ENCODE results near the gene OPN3. TPM values are rescaled to one million over a fixed set of nuclear protein-coding genes. Genes with fewer than 3 reads are reported as not detected.

The OPN3 gene
- total and polyA plus RNA-seq, 2 donors (not counting 1 experiment from before 2014, with no cell fraction given): 21.0 to 29.6 TPM

DNA sequence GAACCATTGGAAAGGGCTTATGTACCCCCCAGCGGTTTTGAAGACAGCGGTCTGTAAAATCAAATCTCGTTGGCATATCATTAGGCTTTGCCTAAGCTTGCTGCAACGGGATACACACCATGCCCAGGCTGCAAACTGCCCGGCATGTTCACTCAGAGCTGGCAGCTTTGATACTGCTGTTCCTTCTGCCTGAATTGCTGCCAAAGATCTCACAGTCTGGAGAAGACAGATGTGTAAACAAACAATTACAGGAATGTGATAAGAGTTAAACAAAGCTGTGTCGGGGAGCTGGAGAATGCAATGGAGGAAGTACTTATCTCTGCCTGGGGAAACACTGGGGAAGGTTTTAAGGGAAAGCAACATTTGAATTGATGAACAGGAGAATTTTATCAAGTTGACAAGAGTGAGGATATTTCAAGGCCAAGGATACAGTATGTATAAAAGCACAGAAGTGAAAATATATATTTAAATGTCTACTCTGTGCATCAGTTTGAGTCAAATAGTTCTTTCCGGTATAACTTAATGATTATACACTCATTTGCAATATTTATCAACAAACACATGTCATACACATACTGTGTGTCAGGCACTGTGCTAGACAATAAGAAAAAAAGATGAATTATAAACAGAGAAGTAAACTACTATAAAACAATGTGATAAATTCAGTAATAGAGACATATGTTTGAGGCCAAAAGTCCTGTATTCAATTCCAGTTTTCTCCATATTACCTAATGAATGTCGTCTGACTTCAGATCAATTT is 29.9 kb downstream of the OPN3 start:
- ATAC-seq (ENCODE audit: low read depth): no peak
- peaks cover 0 to 10% of the 10 kb centered on the region in 2 experiments for H3K36me3 ChIP-seq (replicated peaks in 1 of 2; ENCODE audit: control extremely low read depth in 1 of 2, control insufficient read depth in 1 of 2, extremely low read depth in 1 of 2, insufficient read depth in 2 of 2, low read length in 1 of 2)
- no peaks in the 10 kb centered on the region for H3K9me3 Mint-ChIP-seq (ENCODE audit: insufficient read depth)
- no peak for DNase-seq
- no peaks in the 10 kb centered on the region for H3K27me3 Mint-ChIP-seq
- intact Hi-C loops (cut with micrococcal nuclease): loop anchor here (2.0 kb wide), 1 partner anchor 13 kb away; no protein-coding TSS in a partner anchor
- no peak for TF ChIP-seq EZH2 (IDR thresholded peaks at IDR 0.05; ENCODE audit: borderline replicate concordance, insufficient read depth, low read depth, low read length, poor library complexity, severe bottlenecking)
- TF ChIP-seq, protein P1, sequence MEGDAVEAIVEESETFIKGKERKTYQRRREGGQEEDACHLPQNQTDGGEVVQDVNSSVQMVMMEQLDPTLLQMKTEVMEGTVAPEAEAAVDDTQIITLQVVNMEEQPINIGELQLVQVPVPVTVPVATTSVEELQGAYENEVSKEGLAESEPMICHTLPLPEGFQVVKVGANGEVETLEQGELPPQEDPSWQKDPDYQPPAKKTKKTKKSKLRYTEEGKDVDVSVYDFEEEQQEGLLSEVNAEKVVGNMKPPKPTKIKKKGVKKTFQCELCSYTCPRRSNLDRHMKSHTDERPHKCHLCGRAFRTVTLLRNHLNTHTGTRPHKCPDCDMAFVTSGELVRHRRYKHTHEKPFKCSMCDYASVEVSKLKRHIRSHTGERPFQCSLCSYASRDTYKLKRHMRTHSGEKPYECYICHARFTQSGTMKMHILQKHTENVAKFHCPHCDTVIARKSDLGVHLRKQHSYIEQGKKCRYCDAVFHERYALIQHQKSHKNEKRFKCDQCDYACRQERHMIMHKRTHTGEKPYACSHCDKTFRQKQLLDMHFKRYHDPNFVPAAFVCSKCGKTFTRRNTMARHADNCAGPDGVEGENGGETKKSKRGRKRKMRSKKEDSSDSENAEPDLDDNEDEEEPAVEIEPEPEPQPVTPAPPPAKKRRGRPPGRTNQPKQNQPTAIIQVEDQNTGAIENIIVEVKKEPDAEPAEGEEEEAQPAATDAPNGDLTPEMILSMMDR (IDR thresholded peaks at IDR 0.05): no peak
- H3K4me2 ChIP-seq (replicated peaks; ENCODE audit: low read depth, low read length, poor library complexity, severe bottlenecking): no peak overlapping the region
- peaks cover 6 to 7% of the 10 kb centered on the region in 2 donors for H3K4me1 ChIP-seq (ENCODE audit: control insufficient read depth in 2 of 2, insufficient read depth in 2 of 2, low read length in 2 of 2)
- H3K4me3 ChIP-seq (ENCODE audit: control extremely low read depth in 1 of 5, extremely low read depth in 1 of 5, insufficient read depth in 1 of 5, low read depth in 2 of 5, low read length in 4 of 5): no peak overlapping the region
- H3K27me3 ChIP-seq (replicated peaks in 1 of 4; ENCODE audit: control extremely low read depth in 1 of 4, control insufficient read depth in 3 of 4, insufficient read depth in 4 of 4, low read length in 3 of 4): no peaks in the 10 kb centered on the region
- peaks cover 10% of the 10 kb centered on the region for H3K4me1 Mint-ChIP-seq
- H3K4me3 Mint-ChIP-seq: no peak overlapping the region
- H2AFZ ChIP-seq (ENCODE audit: insufficient read depth, low read depth, low read length, poor library complexity, severe bottlenecking): no peak overlapping the region
- peaks cover 15% of the 10 kb centered on the region for H3K79me2 ChIP-seq (ENCODE audit: control insufficient read depth, insufficient read depth, low read length)
- H4K20me1 ChIP-seq (ENCODE audit: control insufficient read depth, insufficient read depth, low read length, poor library complexity, severe bottlenecking): peaks cover 8% of the 10 kb centered on the region
- H3K9ac ChIP-seq (ENCODE audit: low read length): no peak overlapping the region
- no peaks in the 10 kb centered on the region for H3K9me3 ChIP-seq (ENCODE audit: control extremely low read depth in 1 of 3, control insufficient read depth in 2 of 3, insufficient read depth in 1 of 3, low read length in 2 of 3)
- POLR2A ChIA-PET: no interaction called here
- WGBS (ENCODE audit: insufficient coverage): 88% methylated on average over 6 of the region's 8 CpGs
- no peak overlapping the region for H3K27ac ChIP-seq (ENCODE audit: low read length in 2 of 2)
- H3K27ac Mint-ChIP-seq: no peak overlapping the region
- CTCF ChIA-PET: interaction anchor here (0.6 to 5.9 kb wide), 61 partner anchors 8 to 1645 kb away, joined by 3 to 67 read pairs (median 6); partner anchors contain the start of genes CEP170, CHML, EXO1 and FH

All from B cell (primary cell).